ENCODE data around the gene USP7. TPM values are rescaled to one million over a fixed set of nuclear protein-coding genes. Genes with fewer than 3 reads are reported as not detected.
A peak's percentile ranks its signal among the peaks of the same experiment; 100 is the strongest.

The USP7 gene
- total RNA-seq, 2 donors from 2014 or later: 42.2 to 57.4 TPM

GRCh38 chr16:8859913-8860881 is 103.5 kb downstream of the USP7 start:
- Histone ChIP-seq H3K4me3 (no peak overlapping the region), H3K9me3 (no peaks in the 10 kb centered on the region), H3K27ac (peak overlapping the region; percentile 39 to 48), H3K27me3 (no peaks in the 10 kb centered on the region), H3K36me3 (peaks cover 26% of the 10 kb centered on the region), H3K4me1 (peaks cover 0 to 54% of the 10 kb centered on the region in 2 donors)
- peak; percentile 84 for DNase-seq (ENCODE audit: low spot score)
- TF ChIP-seq CTCF (IDR thresholded peaks at IDR 0.05): no peak

GRCh38 chr16:8858994-8859912 is 104.5 kb downstream of the USP7 start:
- H3K27ac ChIP-seq: peak overlapping the region in 1 of 2 donors; percentile 37
- no peak for DNase-seq (ENCODE audit: low spot score)
- peaks cover 0 to 45% of the 10 kb centered on the region in 2 donors for H3K4me1 ChIP-seq
- H3K27me3 ChIP-seq: no peaks in the 10 kb centered on the region
- no peak overlapping the region for H3K4me3 ChIP-seq
- H3K36me3 ChIP-seq: peaks cover 35% of the 10 kb centered on the region
- H3K9me3 ChIP-seq: no peaks in the 10 kb centered on the region
- TF ChIP-seq CTCF (IDR thresholded peaks at IDR 0.05): no peak

GRCh38 chr16:8855972-8856371 is 107.7 kb downstream of the USP7 start:
- no peak for DNase-seq (ENCODE audit: low spot score)
- Histone ChIP-seq H3K36me3 (peaks cover 44% of the 10 kb centered on the region), H3K9me3 (no peaks in the 10 kb centered on the region), H3K27ac (no peak overlapping the region), H3K4me1 (peaks cover 0 to 17% of the 10 kb centered on the region in 2 donors), H3K4me3 (no peak overlapping the region), H3K27me3 (no peaks in the 10 kb centered on the region)
- no peak for TF ChIP-seq CTCF (IDR thresholded peaks at IDR 0.05)

- TF ChIP-seq CTCF (IDR thresholded peaks at IDR 0.05): no peak
- H3K4me1 ChIP-seq: peaks cover 0 to 16% of the 10 kb centered on the region in 2 donors
- H3K4me3 ChIP-seq: no peak overlapping the region
- H3K27ac ChIP-seq: no peak overlapping the region
- H3K9me3 ChIP-seq: no peaks in the 10 kb centered on the region
- peaks cover 48% of the 10 kb centered on the region for H3K36me3 ChIP-seq
- DNase-seq (ENCODE audit: low spot score): no peak
- H3K27me3 ChIP-seq: no peaks in the 10 kb centered on the region
These were observed 108.5 kb downstream of the USP7 start for GRCh38 chr16:8855051-8855786.

- Histone ChIP-seq H3K27me3 (no peaks in the 10 kb centered on the region), H3K27ac (peak overlapping the region in 1 of 2 donors; percentile 5), H3K4me1 (peaks cover 0 to 16% of the 10 kb centered on the region in 2 donors), H3K9me3 (no peaks in the 10 kb centered on the region), H3K36me3 (peaks cover 55% of the 10 kb centered on the region), H3K4me3 (no peak overlapping the region)
- DNase-seq (ENCODE audit: low spot score): no peak
- TF ChIP-seq CTCF (IDR thresholded peaks at IDR 0.05): no peak
These were observed 109.3 kb downstream of the USP7 start for GRCh38 chr16:8854298-8854948.
